ENCODE measurements around the gene RBM4B. TPM values are rescaled to one million over a fixed set of nuclear protein-coding genes. Genes with fewer than 3 reads are reported as not detected.

The RBM4B gene
- total RNA-seq, 1 donor from 2014 or later = 29.3 TPM

DNA sequence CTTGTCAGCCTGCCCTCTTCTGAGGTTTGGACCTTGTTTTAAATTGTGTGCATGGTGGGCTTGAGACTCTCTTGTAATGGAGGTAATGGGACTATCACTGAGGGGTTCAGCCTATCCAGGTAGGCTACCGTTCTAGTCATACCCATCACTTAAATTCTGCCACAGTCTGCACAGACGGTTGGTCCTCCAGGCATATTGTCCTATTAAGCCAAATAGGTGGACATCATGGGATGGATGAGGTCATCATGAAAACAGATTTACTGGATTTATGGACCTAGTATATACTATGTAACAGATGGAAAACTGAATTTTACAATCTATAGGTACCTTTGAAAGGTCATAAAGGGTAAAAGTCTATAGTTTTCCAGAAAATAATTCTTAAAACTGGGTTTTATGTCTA is 48.3 kb downstream of the RBM4B start:
- H3K27me3 Mint-ChIP-seq (ENCODE audit: unreplicated experiment) = peaks cover 4% of the 10 kb centered on the region
- no peaks in the 10 kb centered on the region for H3K9me3 Mint-ChIP-seq (ENCODE audit: unreplicated experiment)
- no peak overlapping the region for H3K27ac Mint-ChIP-seq (ENCODE audit: unreplicated experiment)
- no peak for DNase-seq (ENCODE audit: low spot score)
- peaks cover 31% of the 10 kb centered on the region for H3K36me3 Mint-ChIP-seq (ENCODE audit: low read depth, unreplicated experiment)
- H3K4me3 Mint-ChIP-seq (ENCODE audit: unreplicated experiment) = no peak overlapping the region
- peaks cover 3% of the 10 kb centered on the region for H3K4me1 Mint-ChIP-seq (ENCODE audit: unreplicated experiment)
- TF ChIP-seq, protein P1, sequence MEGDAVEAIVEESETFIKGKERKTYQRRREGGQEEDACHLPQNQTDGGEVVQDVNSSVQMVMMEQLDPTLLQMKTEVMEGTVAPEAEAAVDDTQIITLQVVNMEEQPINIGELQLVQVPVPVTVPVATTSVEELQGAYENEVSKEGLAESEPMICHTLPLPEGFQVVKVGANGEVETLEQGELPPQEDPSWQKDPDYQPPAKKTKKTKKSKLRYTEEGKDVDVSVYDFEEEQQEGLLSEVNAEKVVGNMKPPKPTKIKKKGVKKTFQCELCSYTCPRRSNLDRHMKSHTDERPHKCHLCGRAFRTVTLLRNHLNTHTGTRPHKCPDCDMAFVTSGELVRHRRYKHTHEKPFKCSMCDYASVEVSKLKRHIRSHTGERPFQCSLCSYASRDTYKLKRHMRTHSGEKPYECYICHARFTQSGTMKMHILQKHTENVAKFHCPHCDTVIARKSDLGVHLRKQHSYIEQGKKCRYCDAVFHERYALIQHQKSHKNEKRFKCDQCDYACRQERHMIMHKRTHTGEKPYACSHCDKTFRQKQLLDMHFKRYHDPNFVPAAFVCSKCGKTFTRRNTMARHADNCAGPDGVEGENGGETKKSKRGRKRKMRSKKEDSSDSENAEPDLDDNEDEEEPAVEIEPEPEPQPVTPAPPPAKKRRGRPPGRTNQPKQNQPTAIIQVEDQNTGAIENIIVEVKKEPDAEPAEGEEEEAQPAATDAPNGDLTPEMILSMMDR (IDR thresholded peaks at IDR 0.05; ENCODE audit: unreplicated experiment) = no peak

DNA sequence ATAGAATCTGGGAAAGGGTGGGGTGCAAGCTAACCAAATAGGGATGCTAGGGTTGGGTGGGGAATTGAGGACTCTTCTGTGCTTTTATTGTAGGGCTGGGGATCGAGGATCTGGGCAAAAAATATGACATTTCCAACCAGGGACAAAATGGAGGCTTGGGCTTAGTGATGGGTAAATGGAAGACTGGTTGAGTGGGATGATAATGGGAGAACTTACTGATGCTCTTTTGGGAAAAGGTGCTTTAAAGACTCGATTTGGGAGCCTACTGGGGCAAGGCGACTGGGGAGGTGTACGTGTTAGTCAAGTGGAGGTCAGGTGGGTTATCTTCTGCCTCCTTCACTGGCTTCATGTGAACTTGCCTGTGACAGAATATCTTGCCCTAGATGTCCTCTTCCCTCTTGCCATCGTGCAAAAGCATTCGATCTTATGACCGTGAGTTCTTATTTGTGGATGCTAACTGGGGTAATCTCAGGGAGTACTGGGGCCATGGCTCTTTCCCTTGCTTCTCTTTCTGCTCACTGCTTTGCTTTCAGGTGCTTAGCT is 49.6 kb downstream of the RBM4B start:
- H3K27ac Mint-ChIP-seq (ENCODE audit: unreplicated experiment) = peak overlapping the region; percentile 87
- peaks cover 41% of the 10 kb centered on the region for H3K36me3 Mint-ChIP-seq (ENCODE audit: low read depth, unreplicated experiment)
- H3K4me1 Mint-ChIP-seq (ENCODE audit: unreplicated experiment) = peaks cover 9% of the 10 kb centered on the region
- no peak for DNase-seq (ENCODE audit: low spot score)
- TF ChIP-seq, protein P1 (IDR thresholded peaks at IDR 0.05; ENCODE audit: unreplicated experiment) = no peak
- no peaks in the 10 kb centered on the region for H3K9me3 Mint-ChIP-seq (ENCODE audit: unreplicated experiment)
- H3K27me3 Mint-ChIP-seq (ENCODE audit: unreplicated experiment) = peaks cover 4% of the 10 kb centered on the region
- peak overlapping the region; percentile 45 for H3K4me3 Mint-ChIP-seq (ENCODE audit: unreplicated experiment)

DNA sequence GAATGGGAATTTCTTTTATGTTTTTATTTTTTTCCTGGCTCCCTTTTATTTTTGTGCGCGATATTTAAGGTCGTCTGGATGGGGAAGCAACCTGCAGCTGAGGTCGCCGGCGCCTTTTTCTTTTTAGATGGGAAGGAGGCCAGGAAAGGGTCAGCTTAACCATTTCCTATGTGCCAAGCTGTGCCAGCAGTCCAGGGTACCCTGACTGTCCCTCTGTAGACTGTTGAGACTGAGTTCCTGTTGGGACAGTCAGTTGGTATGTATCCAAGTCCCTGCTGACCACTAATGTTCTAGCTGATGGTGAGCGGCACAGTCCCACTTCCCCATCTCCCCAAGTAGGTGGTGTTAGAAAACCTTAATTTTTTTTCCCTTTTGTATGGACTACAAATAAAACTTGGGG is 50.8 kb downstream of the RBM4B start:
- no peak for DNase-seq (ENCODE audit: low spot score)
- Mint-ChIP-seq H3K9me3 (ENCODE audit: unreplicated experiment) (no peaks in the 10 kb centered on the region), H3K36me3 (ENCODE audit: low read depth, unreplicated experiment) (peaks cover 42% of the 10 kb centered on the region), H3K4me1 (ENCODE audit: unreplicated experiment) (peaks cover 16% of the 10 kb centered on the region), H3K27me3 (ENCODE audit: unreplicated experiment) (peaks cover 4% of the 10 kb centered on the region), H3K4me3 (ENCODE audit: unreplicated experiment) (peak overlapping the region; percentile 7), H3K27ac (ENCODE audit: unreplicated experiment) (no peak overlapping the region)
- TF ChIP-seq, protein P1 (IDR thresholded peaks at IDR 0.05; ENCODE audit: unreplicated experiment) = no peak

DNA sequence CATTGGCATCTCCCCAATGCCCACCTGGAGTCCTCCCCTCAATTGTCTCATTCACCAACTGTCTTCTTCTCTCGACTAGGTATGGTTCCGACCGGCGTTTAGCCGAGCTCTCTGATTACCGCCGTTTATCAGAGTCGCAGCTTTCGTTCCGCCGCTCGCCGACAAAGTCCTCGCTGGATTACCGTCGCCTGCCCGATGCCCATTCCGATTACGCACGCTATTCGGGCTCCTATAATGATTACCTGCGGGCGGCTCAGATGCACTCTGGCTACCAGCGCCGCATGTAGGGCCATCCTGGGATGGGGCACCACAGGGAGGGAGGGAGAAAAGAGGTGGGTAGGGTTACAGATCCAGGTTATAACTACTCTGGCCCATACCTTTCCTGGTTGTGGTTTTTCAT is 51.3 kb downstream of the RBM4B start:
- TF ChIP-seq, protein P1 (IDR thresholded peaks at IDR 0.05; ENCODE audit: unreplicated experiment) = no peak
- no peaks in the 10 kb centered on the region for H3K9me3 Mint-ChIP-seq (ENCODE audit: unreplicated experiment)
- peaks cover 18% of the 10 kb centered on the region for H3K4me1 Mint-ChIP-seq (ENCODE audit: unreplicated experiment)
- H3K27ac Mint-ChIP-seq (ENCODE audit: unreplicated experiment) = peak overlapping the region; percentile 64
- H3K36me3 Mint-ChIP-seq (ENCODE audit: low read depth, unreplicated experiment) = peaks cover 45% of the 10 kb centered on the region
- peak overlapping the region; percentile 73 for H3K4me3 Mint-ChIP-seq (ENCODE audit: unreplicated experiment)
- no peak for DNase-seq (ENCODE audit: low spot score)
- peaks cover 4% of the 10 kb centered on the region for H3K27me3 Mint-ChIP-seq (ENCODE audit: unreplicated experiment)

DNA sequence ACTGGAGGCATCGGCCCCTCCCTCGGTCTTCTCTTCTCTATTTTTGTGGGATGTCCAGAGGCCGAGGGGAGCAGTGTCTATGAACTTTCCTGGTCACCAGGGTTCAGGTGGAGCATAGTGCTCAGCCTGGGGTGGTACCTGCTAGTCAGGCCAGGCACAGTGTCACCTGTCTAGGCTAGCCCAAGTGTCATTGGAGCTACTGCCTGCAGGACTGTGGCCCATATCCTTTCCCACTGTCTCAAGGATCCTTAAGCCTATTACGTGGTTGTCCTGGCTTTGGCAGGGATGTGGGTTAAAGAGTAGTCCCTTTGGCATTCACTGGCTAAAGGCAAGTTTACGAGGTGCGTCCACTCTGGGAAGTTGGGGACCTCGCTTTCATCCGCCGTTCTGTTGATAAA is 51.9 kb downstream of the RBM4B start:
- no peak overlapping the region for H3K4me3 Mint-ChIP-seq (ENCODE audit: unreplicated experiment)
- H3K9me3 Mint-ChIP-seq (ENCODE audit: unreplicated experiment) = no peaks in the 10 kb centered on the region
- H3K27me3 Mint-ChIP-seq (ENCODE audit: unreplicated experiment) = peaks cover 4% of the 10 kb centered on the region
- TF ChIP-seq, protein P1 (IDR thresholded peaks at IDR 0.05; ENCODE audit: unreplicated experiment) = no peak
- H3K4me1 Mint-ChIP-seq (ENCODE audit: unreplicated experiment) = peaks cover 21% of the 10 kb centered on the region
- no peak overlapping the region for H3K27ac Mint-ChIP-seq (ENCODE audit: unreplicated experiment)
- no peak for DNase-seq (ENCODE audit: low spot score)
- H3K36me3 Mint-ChIP-seq (ENCODE audit: low read depth, unreplicated experiment) = peaks cover 45% of the 10 kb centered on the region

Data from endothelial cell (in vitro differentiated cells).